NCI-H2029 treated with DMSO at 0.1 percent for 48 hours (cell line): Measurements from ENCODE around the gene PARP1.

Experiments used
- DNase-seq: peaks from one replicate; lab custom pipeline; 2025; lab: John Stamatoyannopoulos, UW

PARP1 gene

DNA sequence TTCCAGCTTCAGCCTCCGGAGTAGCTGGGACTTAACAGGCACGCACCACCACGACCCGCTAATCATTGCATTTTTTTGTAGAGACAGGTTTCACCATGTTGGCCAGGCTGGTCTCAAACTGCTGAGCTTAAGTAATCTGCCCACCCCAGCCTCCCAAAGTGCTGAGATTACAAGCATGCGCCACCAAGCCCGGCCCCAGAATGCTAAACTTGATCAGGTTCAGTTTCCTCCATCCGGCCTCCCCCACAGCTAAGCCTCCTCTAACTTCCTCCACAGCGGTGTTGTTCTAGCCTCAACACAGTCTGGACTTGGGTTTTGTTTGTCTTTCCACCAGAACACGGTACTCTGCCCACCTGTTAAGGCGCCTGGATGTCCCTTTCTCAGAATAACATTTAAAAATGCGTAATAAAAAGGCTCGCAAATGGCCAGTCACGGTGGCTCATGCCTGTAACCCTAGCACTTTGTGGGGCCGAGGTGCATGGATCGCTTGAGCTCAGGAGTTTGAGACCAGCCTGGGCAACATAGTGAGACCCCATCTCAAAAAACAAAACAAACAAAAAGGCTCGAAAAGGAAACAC, 2.4 kb downstream of the PARP1 start:
- no peak for DNase-seq

GRCh38 chr1:226404904-226405222, 3.0 kb downstream of the PARP1 start:
- no peak for DNase-seq

- DNase-seq: no peak
These were observed 3.6 kb downstream of the PARP1 start for GRCh38 chr1:226404063-226404903.

GRCh38 chr1:226403201-226404034, 4.5 kb downstream of the PARP1 start:
- DNase-seq: no peak

- DNase-seq: no peak
These were observed 5.1 kb downstream of the PARP1 start for GRCh38 chr1:226402739-226403165.

DNA sequence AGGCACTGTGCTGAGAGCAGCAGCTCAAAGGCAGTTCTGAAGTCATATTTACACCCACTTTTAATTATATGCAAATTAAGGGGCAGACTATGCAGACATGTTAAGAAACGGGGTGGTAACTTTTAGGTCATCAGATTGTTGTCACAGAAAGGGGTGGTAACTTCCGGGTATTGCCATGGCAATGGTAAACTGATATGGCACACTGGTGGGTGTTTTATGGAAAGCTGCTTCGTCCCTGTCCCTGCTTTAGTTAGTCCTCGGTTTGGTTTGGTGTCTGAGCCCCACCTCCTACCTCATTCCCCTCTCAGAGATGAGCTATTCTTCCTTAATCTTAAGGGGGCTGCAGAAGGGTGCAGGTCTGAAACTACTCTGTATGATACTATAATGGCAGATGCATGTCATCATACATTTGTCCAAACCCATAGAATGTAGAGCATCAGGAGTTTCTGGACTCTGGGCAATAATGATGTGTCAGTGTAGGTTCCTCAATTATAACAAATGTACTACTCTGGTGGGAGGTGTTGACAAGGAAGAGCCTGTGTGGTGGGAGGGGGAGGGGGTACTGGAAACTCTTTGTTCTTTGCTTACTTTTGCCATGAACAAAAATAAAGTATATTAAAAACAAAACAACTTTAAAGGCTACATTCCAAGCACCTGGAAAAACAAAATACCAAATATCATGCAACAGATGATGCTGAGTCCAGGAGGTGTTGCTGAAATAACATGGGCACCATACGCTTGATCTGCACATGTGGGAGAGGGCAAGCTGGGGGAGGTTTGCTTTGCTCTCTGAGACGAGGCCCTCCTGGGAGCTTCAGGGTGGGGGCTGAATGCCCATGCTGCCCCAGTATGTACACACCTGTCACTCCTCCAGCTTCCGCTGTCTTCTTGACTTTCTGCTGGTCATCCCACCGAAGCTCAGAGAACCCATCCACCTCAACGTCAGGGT, 6.3 kb downstream of the PARP1 start:
- DNase-seq: no peak

DNA sequence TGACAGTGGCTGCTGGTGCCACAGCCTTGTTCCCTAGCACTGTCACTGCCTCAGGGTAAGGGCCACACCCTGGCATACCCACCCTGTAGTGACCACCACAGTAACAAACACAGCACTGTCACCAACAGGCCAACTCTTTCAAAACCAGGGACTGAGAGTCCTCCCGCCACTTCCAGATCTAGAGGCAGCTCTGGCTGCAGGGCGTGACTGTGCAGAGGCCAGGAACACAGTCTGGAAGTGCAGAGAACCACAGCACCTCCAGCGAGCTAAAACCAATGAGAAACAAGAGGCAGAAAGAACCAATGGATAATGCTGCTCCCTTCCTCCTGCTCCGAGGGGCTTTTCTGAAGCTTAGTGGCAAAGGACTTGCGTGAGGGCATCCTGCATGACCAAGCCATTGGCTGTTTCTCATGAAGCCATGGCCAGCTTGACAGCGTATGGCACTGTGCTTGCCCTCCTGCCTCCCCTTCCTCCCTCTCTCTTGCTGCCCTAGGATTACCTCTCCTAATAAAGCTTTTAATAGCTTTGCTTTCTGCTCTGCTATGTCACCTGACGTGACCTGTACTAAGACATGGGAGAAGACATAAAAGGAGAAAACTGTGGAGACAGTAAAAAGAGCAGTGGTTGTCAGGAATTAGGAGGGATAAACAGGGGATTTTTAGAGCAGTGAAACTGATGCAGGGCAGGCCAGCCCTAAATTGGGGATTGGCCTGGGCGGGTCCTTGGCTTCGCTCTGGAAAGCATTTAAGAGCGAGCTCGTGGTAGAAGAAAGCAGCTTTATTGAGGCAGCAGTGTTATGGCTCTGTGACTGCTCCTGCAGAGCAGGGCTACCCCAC, 7.2 kb downstream of the PARP1 start:
- no peak for DNase-seq

DNA sequence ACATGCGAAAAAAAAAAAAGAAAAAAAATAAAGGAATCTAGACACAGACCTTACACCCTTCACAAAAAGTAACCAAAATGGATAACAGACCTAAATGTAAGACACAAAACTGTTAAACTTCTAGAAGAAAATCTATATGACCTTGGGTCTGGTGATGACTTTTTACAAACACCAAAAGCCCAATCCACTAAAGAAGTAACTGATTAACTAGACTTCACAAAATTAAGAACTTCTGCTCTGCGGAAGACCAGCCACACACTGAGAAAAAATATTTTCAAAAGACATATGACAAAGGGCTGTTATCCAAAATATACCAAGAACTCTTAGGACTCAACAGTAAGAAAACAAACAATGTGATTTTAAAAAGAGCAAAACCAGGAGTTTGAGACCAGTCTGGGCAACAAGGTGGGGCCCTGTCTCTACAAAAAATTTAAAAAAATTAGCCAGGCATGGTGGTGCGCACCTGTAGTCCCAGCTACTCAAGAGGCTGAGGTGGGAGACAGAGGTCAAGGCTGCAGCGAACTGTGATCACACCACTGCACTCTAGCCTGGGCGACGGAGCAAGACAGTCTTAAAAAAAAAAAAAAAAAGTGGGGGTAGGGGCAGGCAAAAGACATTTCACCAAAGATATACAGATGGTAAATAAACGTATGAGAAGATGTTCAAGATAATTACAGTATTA, 9.8 kb downstream of the PARP1 start:
- no peak for DNase-seq

DNA sequence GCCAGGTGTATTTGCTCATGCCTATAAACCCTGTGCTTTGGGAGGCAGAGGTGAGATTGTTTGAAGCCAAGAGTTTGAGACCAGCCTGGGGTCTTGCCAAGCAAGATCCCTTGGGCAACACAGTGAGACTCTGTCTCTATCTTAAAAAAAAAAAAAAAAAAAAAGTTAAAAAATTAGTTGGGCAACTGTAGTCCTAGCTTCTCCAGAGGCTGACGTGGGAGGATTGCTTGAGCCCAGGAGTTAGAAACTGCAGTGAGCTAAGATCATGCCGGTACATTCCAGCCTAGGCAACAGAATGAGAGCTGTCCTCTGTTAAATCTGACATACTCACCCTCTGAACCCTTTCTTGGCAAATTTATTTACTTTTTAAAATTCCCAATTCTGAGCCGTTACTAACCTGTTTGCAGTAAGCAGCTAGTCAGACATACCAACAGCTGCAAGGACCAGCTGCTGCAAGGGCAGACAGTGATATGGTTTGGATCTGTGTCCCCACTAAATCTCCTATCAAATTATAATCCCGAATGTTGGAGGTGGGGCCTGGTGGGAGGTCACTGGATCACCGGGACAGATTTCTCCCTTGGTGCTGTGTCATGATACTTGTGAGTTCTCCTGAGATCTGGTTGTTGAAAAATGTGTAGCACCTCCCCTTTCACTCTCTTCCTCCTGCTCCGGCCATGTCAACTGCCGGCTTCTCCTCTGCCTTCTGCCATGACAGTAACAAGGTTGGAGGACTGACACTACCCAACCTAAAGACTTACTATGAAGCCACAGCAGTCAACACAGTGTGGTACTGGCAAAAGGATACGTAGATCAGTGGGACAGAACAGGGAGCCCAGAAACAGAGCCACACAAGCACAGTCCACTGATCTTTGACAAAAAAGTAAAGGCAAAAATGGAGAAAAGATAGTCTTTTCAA, 10.6 kb downstream of the PARP1 start:
- DNase-seq: no peak

DNA sequence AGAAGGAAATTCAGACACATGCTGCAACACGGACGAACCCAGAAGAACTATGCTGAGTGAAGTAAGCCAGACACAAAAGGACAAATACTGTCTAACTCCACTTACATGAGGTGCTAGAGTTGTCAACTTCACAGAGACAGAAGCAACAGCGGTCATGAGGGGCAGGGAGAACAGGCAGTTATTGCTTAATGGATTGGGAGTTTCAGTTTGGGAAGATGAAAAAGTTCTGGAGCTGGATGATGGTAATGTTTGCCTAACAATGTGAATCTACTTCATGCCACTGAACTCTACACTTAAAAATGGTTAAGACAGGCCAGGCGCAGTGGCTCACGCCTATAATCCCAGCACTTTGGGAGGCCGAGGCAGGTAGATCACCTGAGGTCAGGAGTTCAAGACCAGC, 12.1 kb downstream of the PARP1 start:
- no peak for DNase-seq

DNA sequence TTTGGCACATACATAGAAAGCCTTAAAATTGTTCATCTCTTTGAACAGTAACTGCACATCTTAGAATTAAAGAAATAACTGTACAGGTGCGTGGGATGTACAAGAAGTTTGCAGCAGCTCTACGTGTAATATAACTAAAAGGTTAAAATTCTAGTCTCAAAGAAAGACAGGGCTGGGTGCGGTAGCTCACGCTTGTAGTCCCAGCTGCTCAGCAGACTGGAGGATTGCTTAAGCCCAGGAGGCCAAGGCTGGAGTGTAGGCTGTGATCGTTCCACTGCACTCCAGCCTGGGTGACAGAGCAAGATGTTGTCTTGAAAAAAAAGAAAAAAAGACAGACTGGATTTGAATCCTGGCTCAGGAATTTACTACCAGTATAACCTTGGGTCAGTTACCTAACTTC, 13.4 kb downstream of the PARP1 start:
- no peak for DNase-seq

DNA sequence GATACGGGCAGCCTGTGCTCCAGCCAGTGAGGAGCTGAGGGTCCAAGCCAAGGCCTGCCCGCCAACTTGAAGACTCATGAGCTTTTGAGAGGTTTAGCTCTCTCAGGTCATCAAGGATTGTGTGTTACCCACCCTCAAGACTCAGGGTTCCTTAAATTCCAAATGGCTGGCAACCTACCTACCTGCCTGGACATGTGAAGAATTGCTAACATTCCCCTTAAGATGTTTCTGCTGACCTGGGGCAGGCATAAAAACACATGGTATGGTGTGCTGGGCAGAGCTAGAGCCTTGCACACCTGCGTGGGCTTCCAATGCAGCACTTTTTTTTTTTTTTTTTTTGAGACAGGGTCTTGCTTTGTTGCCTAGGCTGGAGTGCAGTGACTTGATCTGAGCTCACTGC, 17.2 kb downstream of the PARP1 start:
- DNase-seq: no peak

DNA sequence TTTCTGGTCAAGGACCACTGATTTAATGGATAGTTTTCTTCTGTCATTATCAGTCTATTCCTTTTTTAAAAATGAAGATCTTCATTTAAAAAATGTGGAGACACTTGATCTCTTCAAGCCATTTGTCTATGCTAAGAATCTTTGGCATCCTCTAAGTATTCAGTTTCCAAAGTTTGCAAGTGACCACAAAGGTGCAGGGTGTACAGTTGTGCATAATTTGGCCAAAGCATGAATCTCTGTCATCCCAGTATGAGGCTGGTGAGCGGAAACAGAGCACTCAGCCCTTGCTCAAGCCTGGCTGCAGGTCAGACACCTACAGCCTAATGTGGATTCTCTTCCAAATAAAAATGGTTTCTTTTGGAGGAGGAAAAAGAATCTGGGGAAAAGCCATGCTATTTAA, 19.8 kb downstream of the PARP1 start:
- no peak for DNase-seq

- no peak for DNase-seq
These were observed 23.2 kb downstream of the PARP1 start for GRCh38 chr1:226384717-226385116.

- DNase-seq: no peak
These were observed 23.9 kb downstream of the PARP1 start for GRCh38 chr1:226384040-226384439.

GRCh38 chr1:226382030-226382429, 25.9 kb downstream of the PARP1 start:
- no peak for DNase-seq

GRCh38 chr1:226381226-226381998, 26.5 kb downstream of the PARP1 start:
- DNase-seq: no peak

GRCh38 chr1:226378071-226378470, 29.8 kb downstream of the PARP1 start:
- no peak for DNase-seq

- no peak for DNase-seq
These were observed 31.6 kb downstream of the PARP1 start for GRCh38 chr1:226376300-226376699.
